Measurements from ENCODE around the gene KCNC1. TPM values are rescaled to one million over a fixed set of nuclear protein-coding genes. Genes with fewer than 3 reads are reported as not detected.

KCNC1 gene
- total and polyA plus RNA-seq, 2 experiments from 2014 or later, result 0.01 to 0.20 TPM

- H4K20me1 ChIP-seq (ENCODE audit: insufficient read depth, poor library complexity, severe bottlenecking), result no peaks in the 10 kb centered on the region
- H3K79me2 ChIP-seq, result no peaks in the 10 kb centered on the region
- H3K4me3 ChIP-seq, result no peak overlapping the region
- no peaks in the 10 kb centered on the region for H3K9me2 ChIP-seq (replicated peaks; ENCODE audit: insufficient read depth)
- 100% methylated on average over 1 of the region's 1 CpG for WGBS (ENCODE audit: low lambda C conversion rate, missing lambda C conversion rate)
- no peak for DNase-seq (ENCODE audit: low spot score)
- H3K36me3 ChIP-seq (replicated peaks; ENCODE audit: insufficient read depth, low read depth), result no peaks in the 10 kb centered on the region
- no peaks in the 10 kb centered on the region for H3K4me1 ChIP-seq (ENCODE audit: insufficient read depth)
- no peaks in the 10 kb centered on the region for H3K9me3 ChIP-seq (ENCODE audit: low read depth)
- no peaks in the 10 kb centered on the region for H3K27me3 ChIP-seq
- no peak overlapping the region for H3K27ac ChIP-seq
- H2AFZ ChIP-seq, result no peak overlapping the region
- H3K4me2 ChIP-seq, result no peak overlapping the region
- TF ChIP-seq EZH2 (IDR thresholded peaks at IDR 0.05; ENCODE audit: borderline replicate concordance) (no peak), EZH2phosphoT487 (IDR thresholded peaks at IDR 0.05; ENCODE audit: low read depth, severe bottlenecking, unreplicated experiment) (no peak), CTCF (IDR thresholded peaks at IDR 0.05; ENCODE audit: poor library complexity) (no peak)
Observed at GRCh38 chr11:17769218-17769617, 34.6 kb downstream of the KCNC1 start.

DNA sequence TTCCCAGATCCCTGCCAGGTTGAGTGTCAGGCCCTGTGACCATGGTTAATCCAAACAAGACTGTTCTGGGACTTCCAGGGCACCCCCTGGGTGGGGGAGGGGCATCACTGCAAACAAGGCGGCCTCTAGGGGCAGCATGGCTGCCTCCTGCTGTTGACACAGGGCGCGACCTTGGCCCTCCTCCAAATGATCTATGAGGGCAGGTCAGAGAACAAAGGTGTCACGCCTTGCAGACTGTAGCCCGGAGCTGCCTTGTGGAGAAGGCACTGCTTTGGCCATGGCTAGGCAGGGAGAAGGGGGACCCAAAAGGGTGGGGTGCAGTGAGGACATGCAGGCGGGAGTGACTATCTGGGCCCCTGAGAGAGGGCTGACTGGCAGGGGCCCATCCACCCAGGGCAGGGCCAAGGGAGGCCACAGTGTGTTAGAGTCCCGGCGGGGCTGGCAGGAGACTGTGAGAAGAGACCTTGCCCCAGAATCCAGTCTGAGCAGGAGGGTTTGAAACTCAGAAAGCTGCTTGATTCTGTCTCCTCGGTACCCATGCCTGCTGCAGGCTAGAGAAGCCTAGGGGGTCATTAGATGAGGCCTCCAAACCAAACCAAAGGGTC lies 35.6 kb downstream of the KCNC1 start:
- Histone ChIP-seq H3K9me2 (replicated peaks; ENCODE audit: insufficient read depth) (no peaks in the 10 kb centered on the region), H3K36me3 (replicated peaks; ENCODE audit: insufficient read depth, low read depth) (no peaks in the 10 kb centered on the region), H3K4me1 (ENCODE audit: insufficient read depth) (no peaks in the 10 kb centered on the region), H3K4me3 (no peak overlapping the region), H3K27me3 (no peaks in the 10 kb centered on the region), H3K9me3 (ENCODE audit: low read depth) (no peaks in the 10 kb centered on the region), H3K27ac (no peak overlapping the region), H3K79me2 (no peaks in the 10 kb centered on the region), H4K20me1 (ENCODE audit: insufficient read depth, poor library complexity, severe bottlenecking) (no peaks in the 10 kb centered on the region), H2AFZ (no peak overlapping the region), H3K4me2 (no peak overlapping the region)
- peak; percentile 71 for DNase-seq (ENCODE audit: low spot score)
- no peak for TF ChIP-seq CTCF (IDR thresholded peaks at IDR 0.05; ENCODE audit: poor library complexity)
- no peak for TF ChIP-seq EZH2phosphoT487 (IDR thresholded peaks at IDR 0.05; ENCODE audit: low read depth, severe bottlenecking, unreplicated experiment)
- no peak for TF ChIP-seq EZH2 (IDR thresholded peaks at IDR 0.05; ENCODE audit: borderline replicate concordance)
- WGBS (ENCODE audit: low lambda C conversion rate, missing lambda C conversion rate), result 60% methylated on average over 9 of the region's 9 CpGs

DNA sequence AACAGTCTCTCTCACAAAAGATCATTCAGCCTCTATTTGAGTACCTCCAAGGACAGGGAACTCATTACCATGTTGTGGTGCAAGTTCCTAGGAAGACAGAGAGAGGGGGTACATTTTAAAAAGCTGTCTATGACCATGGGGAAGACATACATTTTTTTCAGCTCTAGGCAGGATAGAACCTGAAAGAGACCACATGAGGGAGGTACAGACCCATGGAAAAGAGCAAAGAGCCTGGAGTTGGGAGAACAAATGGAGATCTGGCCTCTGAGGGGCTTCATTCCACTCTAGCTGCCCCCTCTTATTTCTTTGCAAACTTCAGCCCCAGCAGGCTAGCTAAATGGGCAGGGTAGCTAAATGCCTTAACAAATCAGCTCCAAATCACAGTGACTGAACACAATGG lies 36.3 kb downstream of the KCNC1 start:
- Histone ChIP-seq H4K20me1 (ENCODE audit: insufficient read depth, poor library complexity, severe bottlenecking) (no peaks in the 10 kb centered on the region), H3K27me3 (no peaks in the 10 kb centered on the region), H3K4me1 (ENCODE audit: insufficient read depth) (no peaks in the 10 kb centered on the region), H3K9me3 (ENCODE audit: low read depth) (no peaks in the 10 kb centered on the region), H3K79me2 (no peaks in the 10 kb centered on the region), H3K27ac (no peak overlapping the region), H3K4me3 (no peak overlapping the region), H3K36me3 (replicated peaks; ENCODE audit: insufficient read depth, low read depth) (no peaks in the 10 kb centered on the region), H2AFZ (no peak overlapping the region), H3K4me2 (no peak overlapping the region), H3K9me2 (replicated peaks; ENCODE audit: insufficient read depth) (no peaks in the 10 kb centered on the region)
- no peak for TF ChIP-seq EZH2phosphoT487 (IDR thresholded peaks at IDR 0.05; ENCODE audit: low read depth, severe bottlenecking, unreplicated experiment)
- TF ChIP-seq EZH2 (IDR thresholded peaks at IDR 0.05; ENCODE audit: borderline replicate concordance), result no peak
- no peak for TF ChIP-seq CTCF (IDR thresholded peaks at IDR 0.05; ENCODE audit: poor library complexity)
- no peak for DNase-seq (ENCODE audit: low spot score)

- H3K9me3 ChIP-seq (ENCODE audit: low read depth), result no peaks in the 10 kb centered on the region
- no peak overlapping the region for H3K4me2 ChIP-seq
- WGBS (ENCODE audit: low lambda C conversion rate, missing lambda C conversion rate), result 93% methylated on average over 17 of the region's 17 CpGs
- TF ChIP-seq EZH2 (IDR thresholded peaks at IDR 0.05; ENCODE audit: borderline replicate concordance), result no peak
- TF ChIP-seq CTCF (IDR thresholded peaks at IDR 0.05; ENCODE audit: poor library complexity), result no peak
- TF ChIP-seq EZH2phosphoT487 (IDR thresholded peaks at IDR 0.05; ENCODE audit: low read depth, severe bottlenecking, unreplicated experiment), result no peak
- H3K4me3 ChIP-seq, result no peak overlapping the region
- H3K27me3 ChIP-seq, result no peaks in the 10 kb centered on the region
- no peak for DNase-seq (ENCODE audit: low spot score)
- no peaks in the 10 kb centered on the region for H3K36me3 ChIP-seq (replicated peaks; ENCODE audit: insufficient read depth, low read depth)
- H4K20me1 ChIP-seq (ENCODE audit: insufficient read depth, poor library complexity, severe bottlenecking), result no peaks in the 10 kb centered on the region
- H3K4me1 ChIP-seq (ENCODE audit: insufficient read depth), result no peaks in the 10 kb centered on the region
- H3K79me2 ChIP-seq, result no peaks in the 10 kb centered on the region
- no peak overlapping the region for H2AFZ ChIP-seq
- no peak overlapping the region for H3K27ac ChIP-seq
- no peaks in the 10 kb centered on the region for H3K9me2 ChIP-seq (replicated peaks; ENCODE audit: insufficient read depth)
Observed at GRCh38 chr11:17771415-17771814, 36.8 kb downstream of the KCNC1 start.
